Measurements from ENCODE around the gene SERPINE2.

SERPINE2 gene

GRCh38 chr2:224042191-224042696 is 3.2 kb upstream of the SERPINE2 start:
- no peak for DNase-seq

GRCh38 chr2:224041554-224041953 is 2.5 kb upstream of the SERPINE2 start:
- DNase-seq, result no peak

- no peak for DNase-seq
Measured at GRCh38 chr2:224040753-224041152, 1.7 kb upstream of the SERPINE2 start.

- DNase-seq, result no peak
Measured at GRCh38 chr2:224039770-224040440, 819 bp upstream of the SERPINE2 start.

- DNase-seq, result no peak
Measured at GRCh38 chr2:224038830-224039079, 331 bp downstream of the SERPINE2 start.

GRCh38 chr2:224038049-224038829 is 847 bp downstream of the SERPINE2 start:
- peak; percentile 15 for DNase-seq

GRCh38 chr2:224036731-224037361 is 2.2 kb downstream of the SERPINE2 start:
- no peak for DNase-seq

- DNase-seq, result no peak
Measured at GRCh38 chr2:224034017-224034416, 5.1 kb downstream of the SERPINE2 start.

GRCh38 chr2:224033601-224034000 is 5.5 kb downstream of the SERPINE2 start:
- no peak for DNase-seq

GRCh38 chr2:224032283-224032682 is 6.8 kb downstream of the SERPINE2 start:
- DNase-seq, result no peak

GRCh38 chr2:224031358-224031970 is 7.6 kb downstream of the SERPINE2 start:
- DNase-seq, result no peak

GRCh38 chr2:224030786-224031185 is 8.3 kb downstream of the SERPINE2 start:
- DNase-seq, result no peak

GRCh38 chr2:224029876-224030275 is 9.2 kb downstream of the SERPINE2 start:
- no peak for DNase-seq

- no peak for DNase-seq
Measured at GRCh38 chr2:224027931-224028330, 11.2 kb downstream of the SERPINE2 start.

GRCh38 chr2:224027070-224027469 is 12.0 kb downstream of the SERPINE2 start:
- no peak for DNase-seq

GRCh38 chr2:224025874-224026273 is 13.2 kb downstream of the SERPINE2 start:
- peak; percentile 77 for DNase-seq

GRCh38 chr2:224024270-224024669 is 14.8 kb downstream of the SERPINE2 start:
- DNase-seq, result no peak

GRCh38 chr2:224023188-224023587 is 15.9 kb downstream of the SERPINE2 start:
- DNase-seq, result no peak

- no peak for DNase-seq
Measured at GRCh38 chr2:224022486-224022885, 16.6 kb downstream of the SERPINE2 start.

GRCh38 chr2:224020523-224020922 is 18.6 kb downstream of the SERPINE2 start:
- DNase-seq, result no peak

- DNase-seq, result no peak
Measured at GRCh38 chr2:224017957-224018356, 21.1 kb downstream of the SERPINE2 start.

- no peak for DNase-seq
Measured at GRCh38 chr2:224016963-224017362, 22.1 kb downstream of the SERPINE2 start.

GRCh38 chr2:224014336-224014735 is 24.8 kb downstream of the SERPINE2 start:
- no peak for DNase-seq

GRCh38 chr2:224011837-224012236 is 27.2 kb downstream of the SERPINE2 start:
- DNase-seq, result no peak

All from CD4-positive, alpha-beta T cell treated with Interferon gamma for 1 hour (primary cell).